Measurements from ENCODE around the gene KRTAP5-6.

DNA sequence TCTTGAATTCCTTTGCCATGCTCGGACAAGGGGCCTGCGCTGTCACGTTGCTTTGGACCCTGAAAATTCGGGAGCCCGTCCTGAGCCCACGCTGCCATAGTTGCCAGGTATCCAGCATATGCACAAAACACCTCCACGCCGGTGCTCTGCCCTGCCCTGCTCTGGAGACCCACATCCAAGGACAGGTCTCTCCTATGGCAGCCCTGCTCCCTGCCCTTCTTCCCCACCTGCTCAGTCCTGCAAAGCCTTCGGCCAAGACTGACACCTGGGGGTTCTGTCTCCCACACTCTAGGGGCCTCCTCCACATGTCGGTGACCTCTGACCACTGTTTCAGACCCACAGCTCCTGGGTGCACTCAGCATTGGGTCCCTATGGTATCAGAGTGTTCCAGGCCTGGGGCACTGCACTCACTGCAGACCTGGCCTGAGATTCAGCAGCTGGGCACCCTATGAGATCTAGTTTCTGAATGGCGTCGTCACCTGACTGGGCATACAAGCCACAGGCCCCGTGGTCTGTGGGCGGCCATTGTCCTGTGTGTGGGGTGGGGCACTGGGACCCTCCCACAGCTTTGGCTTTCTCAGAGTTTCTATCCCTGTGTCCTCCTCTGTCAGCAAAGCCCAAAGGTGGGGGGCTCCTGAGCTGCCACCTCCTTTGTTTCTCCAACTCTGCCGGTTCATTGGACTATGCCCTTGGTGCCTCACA lies 2.0 kb upstream of the KRTAP5-6 start:
- TF ChIP-seq CTCF (IDR thresholded peaks at IDR 0.05) (no peak), POLR2A (IDR thresholded peaks at IDR 0.05) (no peak)
